Inferior parietal cortex (tissue), 1 donor: ENCODE results near the gene CYSLTR2.
"Not testable (repeated sequence)": the region's sequence is repeated elsewhere in the genome, so short reads cannot be mapped to it uniquely, and the experiment has no call there.

Source experiments
- DNase-seq: peaks from one replicate; pipeline ENCODE4 v3.0.0-alpha.2; 2016; ENCODE audit errors: extremely low spot score

Gene CYSLTR2

GRCh38 chr13:48644951-48645350 is 8.8 kb upstream of the CYSLTR2 start:
- no peak for DNase-seq

GRCh38 chr13:48645845-48646244 is 7.9 kb upstream of the CYSLTR2 start:
- no peak for DNase-seq

- DNase-seq, result no peak
These were observed 6.9 kb upstream of the CYSLTR2 start for GRCh38 chr13:48646791-48647190.

GRCh38 chr13:48647625-48648024 is 6.1 kb upstream of the CYSLTR2 start:
- DNase-seq, result no peak

- no peak for DNase-seq
These were observed 5.3 kb upstream of the CYSLTR2 start for GRCh38 chr13:48648446-48648845.

GRCh38 chr13:48652851-48653471 is 768 bp upstream of the CYSLTR2 start:
- no peak for DNase-seq

- DNase-seq, result no peak
These were observed 782 bp downstream of the CYSLTR2 start for GRCh38 chr13:48654511-48654910.

GRCh38 chr13:48655291-48655690 is 1.6 kb downstream of the CYSLTR2 start:
- no peak for DNase-seq

- DNase-seq, result no peak
These were observed 2.9 kb downstream of the CYSLTR2 start for GRCh38 chr13:48656608-48657007.

- no peak for DNase-seq
These were observed 6.8 kb downstream of the CYSLTR2 start for GRCh38 chr13:48660361-48661076.

- no peak for DNase-seq
These were observed 7.4 kb downstream of the CYSLTR2 start for GRCh38 chr13:48661107-48661506.

- no peak for DNase-seq
These were observed 8.5 kb downstream of the CYSLTR2 start for GRCh38 chr13:48662226-48662625.

- DNase-seq, result no peak
These were observed 13.4 kb downstream of the CYSLTR2 start for GRCh38 chr13:48667136-48667535.

- not testable (repeated sequence) for DNase-seq
These were observed 17.7 kb downstream of the CYSLTR2 start for GRCh38 chr13:48671421-48671820.

- DNase-seq, result no peak
These were observed 21.5 kb downstream of the CYSLTR2 start for GRCh38 chr13:48675247-48675646.

- no peak for DNase-seq
These were observed 24.6 kb downstream of the CYSLTR2 start for GRCh38 chr13:48678316-48678715.

GRCh38 chr13:48679941-48680680 is 26.4 kb downstream of the CYSLTR2 start:
- DNase-seq, result no peak

- no peak for DNase-seq
These were observed 27.1 kb downstream of the CYSLTR2 start for GRCh38 chr13:48680756-48681392.

GRCh38 chr13:48681905-48682304 is 28.2 kb downstream of the CYSLTR2 start:
- DNase-seq, result no peak

GRCh38 chr13:48682436-48682835 is 28.7 kb downstream of the CYSLTR2 start:
- DNase-seq, result no peak

- DNase-seq, result no peak
These were observed 33.0 kb downstream of the CYSLTR2 start for GRCh38 chr13:48686636-48687210.

- no peak for DNase-seq
These were observed 33.5 kb downstream of the CYSLTR2 start for GRCh38 chr13:48687249-48687648.
